Tongue (tissue), 2 donors: ENCODE measurements around the gene BMP3. TPM values are rescaled to one million over a fixed set of nuclear protein-coding genes. Genes with fewer than 3 reads are reported as not detected.
A peak's percentile ranks its signal among the peaks of the same experiment; 100 is the strongest.
"Not testable (repeated sequence)": the region's sequence is repeated elsewhere in the genome, so short reads cannot be mapped to it uniquely, and the experiment has no call there.

Experiments
- DNase-seq: peaks from one replicate; pipeline ENCODE4 v3.0.0-alpha.2; 2015
- total RNA-seq: library from RNA; depleted of rRNA; stranded (reverse); fragments of >200 nt; gene quantifications from one replicate; pipeline ENCODE4 v1.2.3, GENCODE V29; 2014

BMP3 gene, protein sequence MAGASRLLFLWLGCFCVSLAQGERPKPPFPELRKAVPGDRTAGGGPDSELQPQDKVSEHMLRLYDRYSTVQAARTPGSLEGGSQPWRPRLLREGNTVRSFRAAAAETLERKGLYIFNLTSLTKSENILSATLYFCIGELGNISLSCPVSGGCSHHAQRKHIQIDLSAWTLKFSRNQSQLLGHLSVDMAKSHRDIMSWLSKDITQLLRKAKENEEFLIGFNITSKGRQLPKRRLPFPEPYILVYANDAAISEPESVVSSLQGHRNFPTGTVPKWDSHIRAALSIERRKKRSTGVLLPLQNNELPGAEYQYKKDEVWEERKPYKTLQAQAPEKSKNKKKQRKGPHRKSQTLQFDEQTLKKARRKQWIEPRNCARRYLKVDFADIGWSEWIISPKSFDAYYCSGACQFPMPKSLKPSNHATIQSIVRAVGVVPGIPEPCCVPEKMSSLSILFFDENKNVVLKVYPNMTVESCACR
- total RNA-seq = 5.8 TPM

DNA sequence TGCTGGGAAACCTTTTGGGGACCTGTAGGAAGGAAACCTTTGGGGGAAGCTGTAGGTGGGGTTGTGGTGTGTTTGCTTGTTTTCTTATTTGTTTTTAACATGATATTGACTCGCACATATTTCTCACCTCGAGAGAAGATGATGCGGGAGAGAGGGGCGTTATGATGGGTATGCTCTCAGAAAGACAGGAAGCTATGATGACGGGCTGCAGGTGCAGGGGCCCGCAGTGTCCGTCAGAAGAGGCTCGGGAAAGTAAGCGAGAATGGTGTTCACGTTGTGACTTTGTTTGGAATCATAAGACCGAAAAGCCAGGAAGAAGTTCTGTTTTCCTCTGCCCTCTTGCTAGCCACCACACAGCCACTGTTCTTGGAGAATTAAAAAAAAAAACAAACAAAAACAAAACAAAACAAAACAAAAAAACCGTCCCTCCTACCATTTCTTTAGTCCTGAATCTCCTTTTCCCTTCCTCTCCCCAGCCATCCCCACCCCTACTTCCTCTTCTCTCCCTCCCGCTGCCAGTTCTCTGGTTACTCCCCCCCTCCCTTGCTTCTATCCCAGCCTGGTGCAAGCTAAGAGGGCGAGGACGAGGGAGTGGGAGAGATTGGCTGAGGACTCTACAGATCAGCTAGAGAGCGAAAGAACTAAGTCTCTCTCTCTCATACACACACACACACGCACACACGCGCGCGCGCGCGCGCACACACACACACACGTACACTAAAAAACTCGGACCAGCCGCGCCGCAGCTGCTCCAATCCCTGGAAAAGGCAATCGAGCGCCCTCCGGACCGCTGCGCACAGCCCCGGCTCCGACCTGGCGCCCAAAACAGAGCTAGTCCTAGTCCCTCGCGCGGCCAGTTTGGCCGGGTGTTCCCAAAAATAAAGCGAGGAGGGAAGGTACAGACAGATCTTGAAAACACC lies at the start of gene BMP3:
BMP3 (plus strand) TSS at position 648 of the 920 bp plus-strand sequence. CDS start 577 bp downstream, outside the sequence.
- peak; percentile 80 for DNase-seq

DNA sequence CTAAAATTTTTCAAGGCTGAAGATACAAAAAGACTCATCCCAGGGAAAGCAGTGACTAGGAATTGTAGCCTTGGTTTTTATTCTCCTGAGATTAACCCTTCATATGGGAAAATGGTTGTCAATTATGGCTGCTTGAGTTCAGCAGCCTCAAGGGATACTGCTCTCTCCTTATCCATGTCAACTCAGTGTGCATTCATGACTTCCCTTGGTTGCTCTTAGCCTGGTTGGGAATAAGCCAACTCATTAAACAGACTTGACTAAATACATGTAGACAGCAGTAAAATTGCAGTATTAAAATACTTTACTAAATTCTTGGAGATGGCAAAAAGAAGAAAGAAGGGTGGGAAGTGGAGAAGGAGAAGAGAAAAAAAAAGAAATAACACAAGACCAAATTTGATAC lies 44.5 kb upstream of the BMP3 start:
- no peak for DNase-seq

DNA sequence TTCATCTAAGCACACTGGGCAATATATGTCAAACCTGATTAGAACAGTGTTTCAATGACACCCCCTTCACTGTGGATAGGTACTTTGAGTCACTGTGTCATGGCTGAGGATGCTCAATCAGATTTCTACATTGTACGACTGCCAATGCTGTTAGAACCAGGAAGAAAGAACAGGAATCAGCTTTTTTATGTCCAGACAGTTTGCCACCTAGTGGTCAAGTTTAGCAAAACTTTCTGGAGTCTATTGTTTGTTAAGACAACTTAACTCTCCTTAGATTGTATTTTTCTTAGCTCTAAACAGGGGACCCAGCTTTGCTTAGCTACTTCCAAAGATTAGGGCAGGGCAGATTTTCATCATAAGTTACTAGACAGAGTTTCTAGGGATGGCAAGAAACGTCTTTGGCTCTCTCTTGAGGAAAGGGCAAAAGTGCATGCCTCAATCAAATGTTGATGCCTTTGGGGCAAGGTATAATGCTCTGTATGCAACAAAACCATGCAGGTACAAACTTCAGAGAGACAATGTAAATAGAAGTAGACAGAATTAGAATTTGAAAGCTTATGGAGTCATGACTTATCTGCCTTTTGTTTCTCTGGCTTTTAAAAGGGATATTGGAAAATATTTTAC lies 40.5 kb upstream of the BMP3 start:
- DNase-seq = peak; percentile 73

DNA sequence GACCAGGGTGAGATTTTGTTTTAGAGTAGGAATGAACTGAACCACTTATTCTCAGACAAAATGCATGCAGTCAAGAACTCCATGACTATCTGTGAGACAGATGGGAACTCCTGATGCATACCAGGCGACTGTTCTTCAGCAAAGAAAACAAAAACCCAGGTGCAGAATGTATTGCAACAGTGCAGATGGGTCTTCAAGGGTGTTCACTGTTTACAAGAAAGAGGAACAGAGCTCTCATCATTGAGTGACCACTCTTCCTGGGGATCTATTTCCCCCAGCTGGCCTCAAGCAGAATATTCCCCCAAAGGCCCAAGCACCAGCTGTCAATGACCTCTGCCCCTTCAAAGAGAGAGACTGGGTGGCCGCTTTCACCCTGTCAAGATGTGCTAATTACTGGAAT lies 39.7 kb upstream of the BMP3 start:
- peak; percentile 32 for DNase-seq

DNA sequence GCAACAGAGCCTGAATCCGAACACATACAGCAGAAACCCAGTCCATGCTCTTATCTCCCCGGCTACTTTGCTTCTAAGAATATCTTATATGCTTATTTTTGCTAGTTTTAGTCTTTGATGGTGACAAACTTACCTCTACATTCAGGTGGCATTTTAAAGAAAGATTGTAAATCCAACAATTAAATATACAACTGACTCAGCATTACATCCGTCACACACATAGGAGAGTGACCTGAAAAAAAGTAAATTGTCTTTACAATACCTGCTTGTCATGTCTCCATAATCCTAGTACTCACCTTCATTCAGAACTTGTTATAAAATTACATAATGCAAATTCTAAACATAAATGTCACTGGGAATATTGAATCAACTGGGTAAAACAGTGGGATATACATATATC lies 30.6 kb upstream of the BMP3 start:
- DNase-seq = no peak

DNA sequence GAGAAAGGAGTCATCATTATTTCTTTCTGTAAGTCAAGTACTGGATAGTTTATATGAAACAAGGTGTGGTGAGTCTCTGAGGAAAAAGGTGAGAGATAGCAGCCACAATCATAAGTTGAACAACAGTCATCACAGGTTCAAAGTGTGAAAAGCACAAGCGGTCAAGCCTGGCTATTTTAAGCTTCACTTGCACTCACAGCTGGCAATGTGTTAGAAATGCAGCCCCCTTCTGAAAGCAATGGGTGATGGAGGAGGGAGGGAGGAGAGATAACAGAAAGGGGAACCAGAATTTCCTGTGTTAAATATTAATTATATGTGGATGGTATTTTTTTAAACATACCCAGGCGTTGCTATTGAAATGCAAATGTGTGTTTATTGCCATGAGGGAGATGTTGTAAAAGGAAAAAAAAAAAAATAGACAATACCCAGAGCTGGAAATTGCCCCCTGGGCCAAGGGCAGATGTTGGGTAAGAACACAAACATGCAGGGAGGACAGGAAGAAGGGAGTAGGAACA lies 26.9 kb upstream of the BMP3 start:
- DNase-seq = no peak

DNA sequence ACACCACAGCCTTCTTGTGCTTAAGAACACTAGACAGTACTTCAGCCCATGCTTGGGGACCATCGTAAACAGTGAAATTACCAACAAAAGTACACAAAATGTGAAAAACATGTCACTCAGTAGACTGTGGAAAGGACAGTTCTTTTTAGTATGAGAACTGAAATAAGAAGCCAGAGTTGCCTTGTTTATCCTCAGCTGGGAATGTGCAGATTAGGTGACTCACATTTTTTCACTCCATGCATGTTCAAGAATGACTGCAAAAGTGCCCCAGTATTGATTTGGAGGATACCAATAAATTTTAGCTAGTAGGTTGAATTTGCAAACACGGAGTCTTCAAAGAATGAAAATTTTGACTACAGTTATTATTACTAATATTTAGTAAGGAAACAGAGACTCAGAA lies 23.1 kb upstream of the BMP3 start:
- DNase-seq = no peak

DNA sequence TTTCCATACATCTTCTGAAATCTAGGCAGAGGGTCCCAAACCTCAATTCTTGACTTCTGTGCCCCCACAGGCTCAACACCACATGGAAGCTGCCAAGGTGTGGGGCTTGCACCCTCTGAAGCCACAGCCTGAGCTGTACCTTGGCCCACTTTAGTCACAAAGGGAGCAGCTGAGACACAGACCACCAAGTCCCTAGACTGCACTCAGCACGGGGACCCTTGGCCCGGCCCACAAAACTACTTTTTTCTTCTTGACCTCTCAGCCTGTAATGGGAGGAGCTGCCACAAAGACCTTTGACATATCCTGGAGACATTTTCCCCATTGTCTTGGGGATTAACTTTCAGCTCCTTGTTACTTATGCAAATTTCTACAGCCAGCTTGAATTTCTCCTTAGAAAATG lies 13.9 kb upstream of the BMP3 start:
- DNase-seq = not testable (repeated sequence)

DNA sequence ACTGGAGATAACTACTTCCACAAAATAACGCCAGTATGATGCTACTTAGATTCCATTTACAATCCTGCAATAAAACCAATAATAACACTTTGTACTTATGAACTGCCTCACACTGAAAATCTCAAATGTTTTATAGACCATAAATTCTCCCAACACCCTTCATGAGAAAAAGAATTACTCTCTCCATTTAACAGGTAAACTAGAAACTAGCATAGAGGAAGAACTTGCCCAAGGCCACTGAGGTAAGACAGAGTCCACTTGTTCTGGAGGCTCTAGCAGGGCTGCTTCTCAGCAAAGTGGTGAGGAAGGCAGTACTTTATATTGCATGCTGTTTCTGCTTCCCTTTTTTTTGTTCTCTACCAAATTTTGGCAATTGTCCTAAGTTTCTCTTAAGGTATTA lies 11.5 kb upstream of the BMP3 start:
- DNase-seq = no peak

DNA sequence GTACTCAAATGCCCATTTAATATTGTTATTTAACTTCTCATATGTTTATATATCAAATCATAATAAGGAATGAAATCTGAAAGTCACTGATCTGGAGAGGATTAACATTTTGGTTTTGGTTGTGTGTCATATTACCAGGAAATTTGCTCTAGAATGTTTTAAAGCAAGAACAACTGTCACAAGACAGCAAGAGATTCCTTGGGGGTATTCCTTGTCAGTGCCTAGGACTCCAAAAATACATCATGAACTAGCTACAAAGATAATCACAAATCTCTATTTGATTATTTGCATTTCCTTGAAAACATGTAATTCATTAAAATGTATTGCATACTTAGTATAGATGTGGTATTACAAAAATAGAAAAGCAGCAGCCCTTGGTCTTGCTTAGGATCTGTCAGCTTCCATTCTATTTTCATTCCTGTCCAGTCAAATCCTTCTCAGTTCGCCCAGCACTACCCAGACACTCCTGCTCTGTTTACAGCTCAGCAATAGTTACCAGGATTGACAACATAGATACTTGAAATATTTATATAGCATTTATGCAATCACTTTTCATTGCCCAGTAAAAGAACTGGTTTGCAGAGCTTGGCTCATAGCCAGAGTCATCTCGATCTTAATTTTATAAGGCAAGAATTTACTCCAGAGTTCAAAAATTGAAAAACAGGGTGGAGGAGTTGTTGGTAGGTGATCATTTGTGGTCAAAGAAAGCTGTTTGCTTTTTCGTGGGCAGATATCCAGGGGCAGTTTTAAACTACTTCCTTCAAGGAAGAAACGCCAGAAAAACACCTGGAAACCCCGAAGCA lies 9.2 kb upstream of the BMP3 start:
- peak; percentile 29 for DNase-seq

DNA sequence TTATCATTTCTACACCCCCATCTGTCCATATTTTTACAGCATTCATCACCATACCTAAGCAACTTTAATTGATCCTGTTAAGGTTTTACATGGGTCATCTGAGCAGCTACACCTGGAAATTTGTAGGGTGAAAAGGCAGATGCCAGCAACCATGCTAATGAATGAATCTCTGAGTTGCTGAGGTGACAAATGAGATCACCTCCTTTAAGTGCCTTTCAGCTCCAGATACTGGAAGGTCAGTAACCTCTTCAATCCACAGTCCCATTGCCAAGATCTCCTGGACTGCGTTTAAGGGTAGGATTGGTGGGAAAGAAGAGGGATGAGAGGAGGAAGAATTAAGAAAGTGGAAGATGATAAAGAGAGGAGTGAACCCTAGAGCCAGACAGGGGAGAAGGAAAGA lies 8.5 kb upstream of the BMP3 start:
- no peak for DNase-seq

DNA sequence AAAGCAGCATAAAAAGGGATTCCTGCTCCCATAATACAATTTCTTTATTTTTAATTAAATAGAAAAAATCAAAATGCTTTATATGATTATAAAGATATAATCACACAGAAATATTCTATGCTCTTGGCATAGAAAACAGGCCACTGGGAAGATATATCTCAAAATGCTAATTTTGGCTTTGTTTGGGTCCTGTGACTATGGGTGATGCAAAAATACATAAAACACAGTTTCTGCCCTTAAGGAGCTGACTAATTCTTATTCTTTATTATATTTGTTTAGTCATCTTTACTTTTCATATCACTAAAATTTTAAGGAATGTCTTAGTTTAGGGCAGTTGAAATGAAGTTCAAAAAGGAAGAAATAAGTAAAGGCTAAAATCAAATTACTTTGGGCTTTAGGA lies 7.0 kb upstream of the BMP3 start:
- DNase-seq = no peak

DNA sequence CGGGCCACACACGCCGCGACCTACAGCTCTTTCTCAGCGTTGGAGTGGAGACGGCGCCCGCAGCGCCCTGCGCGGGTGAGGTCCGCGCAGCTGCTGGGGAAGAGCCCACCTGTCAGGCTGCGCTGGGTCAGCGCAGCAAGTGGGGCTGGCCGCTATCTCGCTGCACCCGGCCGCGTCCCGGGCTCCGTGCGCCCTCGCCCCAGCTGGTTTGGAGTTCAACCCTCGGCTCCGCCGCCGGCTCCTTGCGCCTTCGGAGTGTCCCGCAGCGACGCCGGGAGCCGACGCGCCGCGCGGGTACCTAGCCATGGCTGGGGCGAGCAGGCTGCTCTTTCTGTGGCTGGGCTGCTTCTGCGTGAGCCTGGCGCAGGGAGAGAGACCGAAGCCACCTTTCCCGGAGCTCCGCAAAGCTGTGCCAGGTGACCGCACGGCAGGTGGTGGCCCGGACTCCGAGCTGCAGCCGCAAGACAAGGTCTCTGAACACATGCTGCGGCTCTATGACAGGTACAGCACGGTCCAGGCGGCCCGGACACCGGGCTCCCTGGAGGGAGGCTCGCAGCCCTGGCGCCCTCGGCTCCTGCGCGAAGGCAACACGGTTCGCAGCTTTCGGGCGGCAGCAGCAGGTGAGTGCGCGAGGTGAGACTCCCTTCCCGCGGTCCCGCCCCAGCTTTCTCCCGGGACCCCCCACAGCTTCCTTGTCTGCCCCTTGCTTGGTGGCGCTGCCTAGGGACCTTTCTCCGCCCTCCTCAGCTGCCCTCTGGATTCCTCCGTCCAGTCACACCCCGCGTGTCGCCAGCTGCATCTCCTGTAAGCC lies 678 bp downstream of the BMP3 start:
- peak; percentile 16 for DNase-seq

DNA sequence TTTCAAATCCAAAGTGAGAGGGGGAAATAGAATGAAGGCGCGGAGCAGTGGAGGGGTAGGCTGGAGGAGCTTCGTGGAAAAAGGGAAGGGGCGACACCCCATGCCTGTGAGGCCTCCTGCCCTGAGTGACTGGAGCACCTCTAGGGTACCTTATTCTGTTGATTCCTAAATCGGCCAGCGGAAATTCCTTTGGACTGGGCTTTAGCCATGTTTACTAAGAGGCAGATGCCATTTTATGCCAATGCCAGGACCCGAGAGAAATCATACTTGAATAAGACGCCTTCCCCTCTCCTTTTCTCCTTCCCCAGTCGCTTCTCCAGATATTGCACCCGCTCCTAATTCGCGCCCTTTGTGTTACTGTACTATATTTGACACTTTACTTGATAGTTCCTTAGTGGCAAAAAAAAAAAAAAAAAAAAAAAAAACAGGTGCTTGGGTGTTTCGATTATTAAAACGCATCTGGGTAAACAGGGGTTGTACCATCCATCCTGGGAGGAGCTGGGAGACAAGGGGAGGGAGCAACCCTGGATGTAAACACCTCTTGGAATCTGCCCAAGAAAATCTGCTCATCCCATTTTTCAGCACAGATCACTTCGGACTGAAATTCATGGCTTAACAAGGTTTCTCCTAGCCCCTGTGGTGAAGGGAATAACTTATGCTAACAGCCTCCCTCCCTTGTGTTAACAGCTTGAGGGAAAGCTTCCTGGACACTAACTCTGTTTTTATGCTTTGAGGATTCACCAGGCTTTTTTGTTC lies 1.5 kb downstream of the BMP3 start:
- DNase-seq = peak; percentile 61

DNA sequence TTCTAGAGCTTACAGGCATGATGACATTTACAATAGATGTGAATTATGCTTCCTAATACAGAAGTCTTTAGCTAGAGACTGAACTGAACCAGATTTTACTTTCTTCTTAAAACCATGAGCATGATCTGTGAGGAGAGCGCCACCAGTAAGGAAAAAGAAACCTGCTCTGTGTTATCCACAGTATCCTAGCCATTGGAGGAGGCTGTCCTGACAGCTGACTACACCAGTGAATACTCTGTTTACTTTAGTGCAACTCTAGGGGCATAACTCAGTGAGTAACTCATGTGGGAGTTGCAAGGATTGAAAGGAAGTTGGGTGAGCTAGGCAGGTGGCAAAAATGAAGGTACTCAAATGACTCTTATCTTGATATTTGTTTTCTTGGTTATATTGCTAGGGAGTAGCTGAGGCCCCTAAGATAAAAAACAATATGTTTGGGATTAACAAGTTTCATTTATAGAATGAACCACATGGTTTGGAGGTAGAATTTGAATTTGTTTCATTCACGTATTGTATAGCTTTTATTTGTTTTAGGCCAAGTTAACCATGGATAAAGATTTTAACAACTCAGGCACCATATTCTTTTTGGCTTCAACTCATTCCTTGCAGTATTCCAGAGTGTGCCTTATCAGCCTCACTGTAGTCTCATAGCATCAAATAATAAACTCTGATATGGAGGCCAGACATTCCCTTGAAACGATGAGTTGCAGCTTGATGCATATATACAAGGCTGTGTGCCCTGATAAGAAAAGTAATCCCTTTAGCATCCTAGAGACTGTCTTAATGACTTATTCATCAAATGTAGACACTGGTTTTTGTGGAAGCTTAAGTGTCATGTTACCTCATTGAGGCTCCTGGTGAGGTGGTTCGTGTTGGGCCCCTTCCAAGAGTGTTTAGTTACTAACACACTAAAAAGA lies 2.5 kb downstream of the BMP3 start:
- DNase-seq = peak; percentile 21

DNA sequence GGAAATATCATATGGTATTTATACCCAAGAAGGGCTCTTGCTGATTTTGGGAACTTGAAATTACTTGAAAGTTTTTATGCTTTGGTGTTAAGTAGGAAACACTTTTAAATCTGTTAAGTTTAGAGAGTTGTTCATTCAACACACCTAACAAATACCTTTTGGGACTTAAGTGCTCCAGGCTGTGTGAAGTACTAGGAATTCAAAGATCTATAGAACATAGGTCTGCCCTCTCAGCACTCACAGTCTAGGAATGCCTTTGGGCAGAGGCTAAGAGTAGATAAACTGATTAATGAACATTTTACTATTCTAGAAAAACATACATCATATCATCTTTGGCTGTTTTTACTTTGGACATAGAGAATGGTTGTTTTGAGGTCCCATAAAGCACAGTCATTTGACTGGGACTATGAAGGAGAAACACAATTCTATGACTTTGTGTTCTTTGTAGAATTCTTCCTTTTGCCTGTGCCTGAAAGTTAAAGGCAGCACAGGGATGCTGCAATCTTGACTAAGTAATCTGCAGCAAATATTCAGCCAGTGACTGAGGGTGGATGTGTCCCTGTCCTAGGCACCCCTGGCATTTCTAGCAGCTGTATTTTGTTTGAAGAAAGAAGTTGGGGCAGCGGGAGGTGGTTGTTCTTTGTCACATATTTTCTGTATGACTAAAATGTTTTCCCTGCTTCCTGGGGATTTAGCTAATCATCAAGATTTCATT lies 8.3 kb downstream of the BMP3 start:
- DNase-seq = no peak

DNA sequence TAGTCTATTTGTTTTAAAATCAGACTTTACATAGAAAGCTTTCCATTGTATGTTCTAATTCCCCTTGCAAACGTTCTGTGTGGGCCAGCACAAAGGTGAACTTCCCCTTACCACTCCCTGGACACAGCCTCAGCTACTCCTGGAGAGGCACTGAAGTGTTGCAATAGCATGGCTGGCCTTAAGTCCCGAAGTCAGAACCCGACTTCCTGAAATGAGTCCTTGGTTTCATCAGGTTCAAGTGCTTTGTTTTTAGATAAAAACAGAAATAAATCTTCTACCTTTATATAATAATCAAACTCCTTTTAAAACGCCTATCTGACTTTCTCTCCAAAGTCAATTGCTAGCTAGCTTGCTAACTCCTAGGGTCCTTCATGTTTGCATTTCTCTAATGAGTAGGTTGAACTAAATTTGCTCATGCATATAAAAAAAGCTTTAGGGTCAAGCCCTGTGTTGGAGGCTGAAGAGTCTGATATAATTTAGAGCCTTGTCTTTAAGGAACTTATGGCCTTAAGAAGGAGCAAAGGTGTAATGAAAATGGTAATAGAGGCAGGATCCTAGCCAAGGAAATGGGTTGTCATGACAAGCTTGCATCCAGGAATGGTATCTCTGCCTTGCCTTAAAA lies 9.0 kb downstream of the BMP3 start:
- peak; percentile 16 for DNase-seq
